ENCODE data around the gene CCDC85C. TPM values are rescaled to one million over a fixed set of nuclear protein-coding genes. Genes with fewer than 3 reads are reported as not detected.

The CCDC85C gene
- total RNA-seq, 6 experiments from 2014 or later: 31.3 to 41.4 (median 34.3) TPM

DNA sequence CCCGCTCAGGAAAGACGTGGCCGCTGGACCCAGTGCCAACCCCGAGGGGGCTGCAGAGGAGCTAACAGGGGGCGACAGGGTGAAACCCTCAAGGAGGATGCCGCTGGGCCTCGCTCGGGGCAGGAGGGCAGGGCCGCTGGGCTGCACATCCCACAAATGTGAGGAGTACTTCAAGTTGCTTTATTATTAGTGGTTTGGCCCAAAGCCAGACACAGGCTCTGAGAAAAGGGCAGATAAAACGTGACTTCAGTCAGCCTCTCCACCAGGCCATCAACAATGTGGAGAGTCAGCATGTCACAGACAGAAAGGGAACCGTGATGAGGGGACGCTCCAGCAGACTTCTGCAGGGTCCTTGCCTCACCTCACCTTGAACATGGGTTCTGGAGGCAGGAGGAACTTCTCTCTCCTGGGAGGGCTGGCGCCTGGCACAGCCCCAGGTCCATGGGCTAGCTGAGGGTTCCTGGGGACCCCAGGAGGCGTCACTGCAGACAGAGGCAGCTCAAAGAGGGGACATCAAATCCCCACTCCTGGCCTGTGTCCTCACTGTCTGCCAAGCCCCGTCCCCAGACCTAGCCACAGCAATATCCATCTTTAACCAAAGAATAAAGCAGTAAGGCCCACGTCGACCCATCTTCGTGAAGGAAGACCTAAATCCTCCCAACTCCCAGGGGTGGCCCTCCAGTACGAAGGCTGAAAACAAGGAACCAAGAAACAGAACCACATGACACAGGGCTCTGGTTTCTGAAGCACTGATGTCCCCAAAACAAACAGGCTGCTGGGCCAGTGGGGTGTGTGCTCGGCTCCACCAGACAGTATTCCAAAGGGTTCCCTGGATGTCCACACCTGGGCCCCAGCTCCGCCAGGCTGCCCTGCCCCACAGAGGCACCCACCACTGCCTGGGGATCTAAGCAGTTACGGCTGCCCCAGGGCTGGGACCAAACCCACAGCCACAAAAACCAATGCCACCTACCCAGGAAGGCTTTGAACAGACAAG lies 35.1 kb downstream of the CCDC85C start:
- peaks cover 71% of the 10 kb centered on the region for H3K4me1 Mint-ChIP-seq (ENCODE audit: low read depth)
- H3K4me3 Mint-ChIP-seq: no peak overlapping the region
- H3K36me3 Mint-ChIP-seq (ENCODE audit: low read depth): no peaks in the 10 kb centered on the region
- no peaks in the 10 kb centered on the region for H3K9me3 Mint-ChIP-seq
- peak overlapping the region; percentile 33; the same call in 1 of the 2 replicates for H3K27ac Mint-ChIP-seq
- TF ChIP-seq CTCF (IDR thresholded peaks at IDR 0.05): no peak
- no peaks in the 10 kb centered on the region; the same call in 1 of the 2 replicates for H3K27me3 Mint-ChIP-seq (ENCODE audit: insufficient read depth)
- peak; percentile 65 for DNase-seq

DNA sequence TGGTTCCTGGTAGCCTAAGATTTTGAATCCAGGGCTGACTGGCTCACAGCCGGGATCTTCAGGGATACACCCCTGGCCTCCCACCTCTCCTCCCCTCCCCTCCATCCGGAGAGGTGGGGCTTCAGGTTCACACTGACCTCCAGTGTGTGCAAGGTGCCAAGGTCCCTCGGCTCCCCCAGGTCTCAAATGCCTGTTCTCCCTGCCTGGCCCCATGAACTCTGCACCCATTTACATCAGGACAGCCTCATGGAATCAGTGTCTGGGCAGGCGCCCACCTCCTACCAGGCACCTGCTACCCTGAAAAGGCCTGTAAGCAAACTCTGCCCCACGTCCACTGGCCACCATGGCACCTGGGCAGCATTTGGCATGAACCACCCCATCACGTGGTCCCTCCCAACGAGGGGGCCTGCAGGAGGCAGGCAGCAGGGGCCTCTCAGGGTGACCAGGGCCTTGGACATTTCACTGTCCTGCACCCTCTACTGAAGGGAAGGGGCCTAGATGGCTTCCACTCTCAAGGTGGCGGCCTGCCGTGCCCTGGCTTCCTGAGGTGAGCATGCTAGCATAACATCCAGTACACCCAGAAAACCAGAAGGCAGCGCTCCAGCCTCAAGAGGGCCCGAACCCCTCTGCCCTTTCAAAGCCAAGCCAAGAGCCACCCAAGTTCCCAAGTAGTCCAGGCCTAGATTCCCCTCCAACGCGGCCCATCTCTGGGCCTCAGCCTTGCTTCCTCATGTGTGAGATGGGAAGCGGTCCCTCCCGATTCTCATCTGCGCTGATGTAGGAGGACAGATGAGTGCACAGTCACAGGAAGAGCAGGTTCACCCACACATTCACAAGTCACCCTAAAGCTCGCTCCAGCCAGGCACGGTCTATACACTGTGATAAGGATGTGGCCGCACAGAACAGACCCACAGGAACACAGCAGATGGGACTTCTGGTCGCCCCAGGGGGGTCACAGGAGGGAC lies 37.3 kb downstream of the CCDC85C start:
- H3K4me1 Mint-ChIP-seq (ENCODE audit: low read depth): peaks cover 64% of the 10 kb centered on the region
- no peaks in the 10 kb centered on the region for H3K27me3 Mint-ChIP-seq (ENCODE audit: insufficient read depth)
- H3K4me3 Mint-ChIP-seq: no peak overlapping the region
- H3K9me3 Mint-ChIP-seq: no peaks in the 10 kb centered on the region
- no peak for DNase-seq
- no peak overlapping the region for H3K27ac Mint-ChIP-seq
- TF ChIP-seq CTCF (IDR thresholded peaks at IDR 0.05): no peak
- H3K36me3 Mint-ChIP-seq (ENCODE audit: low read depth): no peaks in the 10 kb centered on the region

DNA sequence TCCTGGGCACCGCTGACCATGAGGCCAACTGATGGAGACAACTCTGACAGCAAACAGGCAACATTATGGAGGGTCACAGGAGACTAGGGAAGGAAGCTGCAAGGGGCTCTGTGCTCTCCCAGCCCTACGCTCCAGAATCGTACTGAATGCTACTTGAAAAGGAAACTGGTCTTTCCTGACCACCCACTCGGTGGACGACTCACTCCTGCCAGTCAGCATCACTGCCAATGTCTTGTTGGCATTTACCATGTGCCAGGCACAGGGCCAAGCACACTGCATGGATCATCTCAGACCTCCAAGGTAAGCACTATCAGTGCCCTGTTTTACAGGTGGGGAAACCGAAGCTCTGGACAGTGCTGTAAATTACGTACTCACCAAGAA lies 38.0 kb downstream of the CCDC85C start:
- Mint-ChIP-seq H3K27ac (no peak overlapping the region), H3K27me3 (ENCODE audit: insufficient read depth) (no peaks in the 10 kb centered on the region), H3K4me1 (ENCODE audit: low read depth) (peaks cover 59% of the 10 kb centered on the region), H3K36me3 (ENCODE audit: low read depth) (no peaks in the 10 kb centered on the region), H3K4me3 (no peak overlapping the region), H3K9me3 (no peaks in the 10 kb centered on the region)
- no peak for TF ChIP-seq CTCF (IDR thresholded peaks at IDR 0.05)
- no peak for DNase-seq

- DNase-seq: no peak
- H3K9me3 Mint-ChIP-seq: no peaks in the 10 kb centered on the region
- H3K36me3 Mint-ChIP-seq (ENCODE audit: low read depth): no peaks in the 10 kb centered on the region
- peak overlapping the region; percentile 29; the same call in 1 of the 2 replicates for H3K27ac Mint-ChIP-seq
- H3K27me3 Mint-ChIP-seq (ENCODE audit: insufficient read depth): no peaks in the 10 kb centered on the region
- H3K4me1 Mint-ChIP-seq (ENCODE audit: low read depth): peaks cover 59% of the 10 kb centered on the region
- no peak overlapping the region for H3K4me3 Mint-ChIP-seq
- no peak for TF ChIP-seq CTCF (IDR thresholded peaks at IDR 0.05)
Observed at GRCh38 chr14:99565383-99565782, 38.6 kb downstream of the CCDC85C start.

- no peak overlapping the region for H3K27ac Mint-ChIP-seq
- TF ChIP-seq CTCF (IDR thresholded peaks at IDR 0.05): no peak
- H3K9me3 Mint-ChIP-seq: no peaks in the 10 kb centered on the region
- no peak for DNase-seq
- H3K4me1 Mint-ChIP-seq (ENCODE audit: low read depth): peaks cover 57% of the 10 kb centered on the region
- no peaks in the 10 kb centered on the region for H3K36me3 Mint-ChIP-seq (ENCODE audit: low read depth)
- no peaks in the 10 kb centered on the region for H3K27me3 Mint-ChIP-seq (ENCODE audit: insufficient read depth)
- H3K4me3 Mint-ChIP-seq: no peak overlapping the region
Observed at GRCh38 chr14:99564926-99565259, 39.1 kb downstream of the CCDC85C start.
